Measurements from ENCODE around the gene MBD3.

GRCh38 chr19:1622541-1622940 is 29.9 kb upstream of the MBD3 start:
- TF ChIP-seq CTCF (IDR thresholded peaks at IDR 0.05) (no peak), EZH2 (IDR thresholded peaks at IDR 0.05) (no peak)
